GM21737 (cell line): ENCODE data around the gene HS3ST4.
A peak's percentile ranks its signal among the peaks of the same experiment; 100 is the strongest.
"Not testable (repeated sequence)": the region's sequence is repeated elsewhere in the genome, so short reads cannot be mapped to it uniquely, and the experiment has no call there.

ENCODE experiments used
- ATAC-seq: cut with Tn5 transposase; IDR thresholded peaks from one replicate; pipeline ENCODE4 v1.9.1; 2021; ENCODE audit warnings: mild to moderate bottlenecking, moderate library complexity; ENCODE audit not compliant: unreplicated experiment

Gene HS3ST4

GRCh38 chr16:25966172-25967097, 274.7 kb downstream of the HS3ST4 start:
- ATAC-seq: peak; percentile 89

GRCh38 chr16:25977121-25977520, 285.4 kb downstream of the HS3ST4 start:
- ATAC-seq: no peak

GRCh38 chr16:25978218-25978617, 286.5 kb downstream of the HS3ST4 start:
- no peak for ATAC-seq

- ATAC-seq: no peak
Measured at GRCh38 chr16:25988084-25988483, 296.3 kb downstream of the HS3ST4 start.

- ATAC-seq: no peak
Measured at GRCh38 chr16:25988882-25989281, 297.1 kb downstream of the HS3ST4 start.

- ATAC-seq: no peak
Measured at GRCh38 chr16:25996052-25996451, 304.3 kb downstream of the HS3ST4 start.

- ATAC-seq: no peak
Measured at GRCh38 chr16:26005336-26005735, 313.6 kb downstream of the HS3ST4 start.

- no peak for ATAC-seq
Measured at GRCh38 chr16:26012376-26012775, 320.6 kb downstream of the HS3ST4 start.

- ATAC-seq: no peak
Measured at GRCh38 chr16:26015776-26016175, 324.0 kb downstream of the HS3ST4 start.

- no peak for ATAC-seq
Measured at GRCh38 chr16:26016989-26017388, 325.2 kb downstream of the HS3ST4 start.

GRCh38 chr16:26019381-26020242, 327.9 kb downstream of the HS3ST4 start:
- ATAC-seq: no peak

GRCh38 chr16:26026709-26027450, 335.1 kb downstream of the HS3ST4 start:
- no peak for ATAC-seq

GRCh38 chr16:26031286-26031685, 339.5 kb downstream of the HS3ST4 start:
- ATAC-seq: no peak

- not testable (repeated sequence) for ATAC-seq
Measured at GRCh38 chr16:26032661-26033060, 340.9 kb downstream of the HS3ST4 start.

- ATAC-seq: no peak
Measured at GRCh38 chr16:26041952-26042668, 350.4 kb downstream of the HS3ST4 start.

GRCh38 chr16:26050472-26050871, 358.7 kb downstream of the HS3ST4 start:
- ATAC-seq: no peak

- ATAC-seq: no peak
Measured at GRCh38 chr16:26051063-26051462, 359.3 kb downstream of the HS3ST4 start.

GRCh38 chr16:26053889-26054288, 362.1 kb downstream of the HS3ST4 start:
- no peak for ATAC-seq

- no peak for ATAC-seq
Measured at GRCh38 chr16:26058326-26058725, 366.6 kb downstream of the HS3ST4 start.
